ENCODE measurements around the gene INSYN2B.

INSYN2B gene

DNA sequence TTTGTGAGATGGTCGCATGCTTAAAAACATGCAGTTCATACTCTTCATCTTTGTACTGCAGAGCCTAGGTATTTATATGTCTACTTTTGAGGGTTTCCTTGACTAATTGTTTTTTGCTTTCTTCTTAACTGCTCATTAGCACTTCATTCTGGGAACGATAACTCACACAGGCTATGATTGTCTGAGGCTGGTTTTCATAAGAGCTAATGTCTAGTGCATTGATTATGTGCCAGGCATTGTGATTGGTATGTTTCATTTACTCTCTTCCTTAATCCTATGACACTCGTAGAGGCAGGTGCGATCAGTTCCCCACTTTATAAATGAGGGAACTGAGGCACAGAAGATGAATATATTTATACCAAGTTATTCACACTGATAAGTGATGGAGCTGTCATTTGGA is 93.6 kb downstream of the INSYN2B start:
- no peak for DNase-seq (ENCODE audit: low read depth)

- no peak for DNase-seq (ENCODE audit: low read depth)
Observed at GRCh38 chr5:169886033-169886432, 94.3 kb downstream of the INSYN2B start.

GRCh38 chr5:169881702-169882303 is 98.5 kb downstream of the INSYN2B start:
- no peak for DNase-seq (ENCODE audit: low read depth)

DNA sequence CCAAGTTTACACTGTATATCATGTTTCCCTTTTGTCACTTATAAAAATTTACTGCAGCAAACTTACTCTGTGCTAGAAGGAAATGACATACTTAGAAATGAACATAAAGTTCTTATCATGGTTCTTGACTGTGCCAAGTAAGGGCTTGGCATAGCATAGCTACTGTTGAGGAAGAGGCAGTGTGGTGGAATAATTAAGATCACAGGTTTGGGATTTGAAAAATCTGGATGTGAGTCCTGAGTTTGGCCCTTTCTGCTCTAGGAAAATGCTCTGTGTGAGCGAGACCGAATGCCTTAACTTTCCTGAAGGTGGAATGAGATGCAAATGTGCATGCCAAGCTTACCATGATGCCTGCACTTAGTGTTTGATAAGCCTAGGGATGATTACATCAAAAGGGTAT is 99.5 kb downstream of the INSYN2B start:
- DNase-seq (ENCODE audit: low read depth), result no peak

DNA sequence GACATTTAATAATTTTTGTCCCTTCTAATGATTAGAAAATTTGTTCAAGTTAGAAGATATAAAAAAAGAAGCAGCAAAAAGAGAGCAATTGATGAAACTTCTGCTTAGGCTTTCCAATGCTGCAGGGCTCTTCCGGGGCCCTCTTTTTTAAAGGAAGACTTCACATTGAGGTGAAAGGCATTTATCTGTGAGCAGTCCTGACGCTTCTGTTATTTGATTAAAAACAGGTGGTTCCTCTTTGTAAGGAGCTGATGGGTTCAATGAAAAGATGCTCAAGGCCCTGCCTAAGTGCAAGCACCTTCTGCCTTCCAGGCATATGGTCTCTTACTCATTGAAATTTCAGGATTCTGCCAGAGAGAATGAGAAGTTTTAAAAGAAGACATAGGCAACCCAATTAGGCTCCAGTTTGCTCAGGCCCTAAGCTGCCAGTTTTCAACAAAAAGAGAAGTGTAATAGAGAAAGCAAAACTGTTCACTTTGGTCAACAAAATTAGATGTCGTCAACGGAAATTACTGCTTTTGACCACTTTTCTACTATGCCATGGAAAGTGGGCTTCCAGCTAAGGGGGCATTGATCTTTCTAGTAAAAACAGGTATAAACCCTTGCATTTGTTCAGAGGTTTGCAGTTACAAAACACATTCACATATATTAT is 100.2 kb downstream of the INSYN2B start:
- no peak for DNase-seq (ENCODE audit: low read depth)

DNA sequence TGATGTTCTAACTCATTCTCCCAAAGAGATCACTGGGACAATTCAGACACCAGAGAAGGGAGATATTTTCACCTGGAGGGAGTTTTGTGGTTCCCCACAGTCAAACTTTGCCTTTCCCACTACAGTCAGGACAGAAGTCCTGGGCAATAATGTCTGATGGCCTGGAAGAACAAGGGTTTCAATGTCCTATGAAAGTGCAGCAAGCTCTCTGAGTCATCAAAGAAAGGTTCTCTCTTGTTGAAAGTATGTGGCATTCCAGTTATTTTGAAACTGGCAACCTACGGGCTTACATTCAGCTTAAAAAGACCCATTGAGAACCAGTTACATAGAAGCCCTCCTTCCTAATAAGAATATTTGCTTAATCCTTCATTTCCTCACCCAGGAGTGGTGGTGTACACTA is 103.9 kb downstream of the INSYN2B start:
- peak; percentile 24 for DNase-seq (ENCODE audit: low read depth)

DNA sequence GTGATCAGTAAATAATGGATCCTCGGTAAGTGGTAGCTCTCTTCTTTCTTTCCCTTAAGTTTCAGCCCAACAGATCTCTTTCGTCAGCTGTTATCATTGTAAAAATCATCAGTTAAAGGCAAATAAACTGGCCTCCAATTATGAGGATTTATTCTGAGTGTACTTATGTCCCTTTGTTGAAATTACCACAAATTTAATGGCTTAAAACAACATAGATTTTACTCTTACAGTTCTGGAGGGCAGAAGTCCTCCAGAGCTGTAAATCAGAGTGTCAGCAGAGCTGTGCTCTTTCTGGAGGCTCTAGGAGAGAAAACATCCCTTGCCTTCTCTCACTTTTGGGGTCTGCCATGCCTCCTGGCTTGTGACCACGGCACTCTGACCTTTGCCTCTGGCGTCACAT is 104.6 kb downstream of the INSYN2B start:
- no peak for DNase-seq (ENCODE audit: low read depth)

DNA sequence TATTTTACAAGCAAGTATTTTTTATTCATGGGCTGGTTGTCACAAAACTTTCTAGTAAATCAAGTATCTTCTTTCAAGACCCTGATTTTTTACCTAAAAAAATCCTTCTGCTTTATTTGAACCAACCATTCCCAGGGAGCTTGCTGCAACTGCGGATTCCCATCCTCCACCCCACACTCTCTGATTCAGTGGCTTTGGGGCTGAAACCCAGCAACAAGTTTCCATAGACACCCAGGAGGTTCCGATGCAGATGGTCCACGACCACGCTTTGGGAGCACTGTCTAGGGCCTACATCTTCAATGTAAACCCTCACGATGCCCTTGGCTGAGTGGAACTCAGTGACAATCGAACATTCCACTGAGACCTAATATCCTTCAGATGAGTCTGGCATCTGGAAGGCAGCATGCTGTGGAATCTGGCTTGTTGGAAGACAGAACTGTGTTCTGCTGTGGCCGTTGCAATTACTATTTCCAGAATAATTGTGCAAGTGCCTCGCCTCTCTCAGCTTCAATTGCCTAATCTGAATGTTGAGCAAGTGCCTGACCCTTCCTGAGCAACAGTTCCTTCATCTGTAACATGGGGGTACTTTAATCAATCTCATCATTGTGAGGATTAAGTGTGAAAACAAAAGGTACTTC is 105.1 kb downstream of the INSYN2B start:
- DNase-seq (ENCODE audit: low read depth), result no peak

- no peak for DNase-seq (ENCODE audit: low read depth)
Observed at GRCh38 chr5:169874621-169875020, 105.7 kb downstream of the INSYN2B start.

DNA sequence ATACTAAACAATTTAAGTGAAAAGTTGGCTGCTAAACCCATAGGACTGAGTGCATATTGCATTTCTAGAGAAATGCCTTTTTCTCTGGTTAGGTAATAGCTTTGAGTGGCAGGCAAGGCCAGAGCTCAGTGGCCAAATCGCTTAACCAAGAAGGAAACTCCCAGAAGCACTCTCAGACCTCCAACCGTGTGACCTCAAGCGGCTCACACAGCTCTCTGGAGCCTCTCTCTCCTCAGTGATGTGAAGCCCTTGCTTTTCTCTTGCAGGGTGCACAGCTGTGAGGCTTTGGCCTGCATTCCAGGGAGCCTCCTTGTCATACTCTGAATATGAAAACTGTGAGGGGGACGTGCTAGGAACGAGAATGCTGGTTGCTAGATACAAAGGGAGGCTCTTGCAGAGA is 106.7 kb downstream of the INSYN2B start:
- no peak for DNase-seq (ENCODE audit: low read depth)

GRCh38 chr5:169871826-169872490 is 108.3 kb downstream of the INSYN2B start:
- DNase-seq (ENCODE audit: low read depth), result no peak

- no peak for DNase-seq (ENCODE audit: low read depth)
Observed at GRCh38 chr5:169870211-169870610, 110.1 kb downstream of the INSYN2B start.

- DNase-seq (ENCODE audit: low read depth), result no peak
Observed at GRCh38 chr5:169869066-169869465, 111.2 kb downstream of the INSYN2B start.

- no peak for DNase-seq (ENCODE audit: low read depth)
Observed at GRCh38 chr5:169867347-169867746, 112.9 kb downstream of the INSYN2B start.

DNA sequence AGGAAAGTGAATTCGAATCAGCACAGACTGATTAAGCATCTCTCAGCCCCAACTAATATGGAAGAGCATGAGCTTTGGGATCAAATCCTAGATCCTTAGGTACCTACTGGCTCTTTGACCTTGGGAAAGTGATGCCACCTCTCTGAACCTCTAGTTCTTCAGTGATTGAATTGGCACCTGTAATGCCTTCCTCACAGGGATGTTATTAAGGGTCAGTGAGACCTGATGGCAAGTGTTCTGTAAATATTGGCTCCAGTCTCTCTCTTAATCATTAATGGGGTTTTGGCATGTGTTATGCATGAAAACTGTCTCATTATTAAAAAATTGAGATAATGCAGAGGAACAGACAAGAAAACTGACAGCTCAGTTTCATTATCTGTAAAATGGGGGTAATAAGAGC is 115.8 kb downstream of the INSYN2B start:
- DNase-seq (ENCODE audit: low read depth), result no peak

- DNase-seq (ENCODE audit: low read depth), result no peak
Observed at GRCh38 chr5:169862391-169862811, 117.9 kb downstream of the INSYN2B start.

GRCh38 chr5:169861934-169862333 is 118.4 kb downstream of the INSYN2B start:
- peak; percentile 80 for DNase-seq (ENCODE audit: low read depth)

DNA sequence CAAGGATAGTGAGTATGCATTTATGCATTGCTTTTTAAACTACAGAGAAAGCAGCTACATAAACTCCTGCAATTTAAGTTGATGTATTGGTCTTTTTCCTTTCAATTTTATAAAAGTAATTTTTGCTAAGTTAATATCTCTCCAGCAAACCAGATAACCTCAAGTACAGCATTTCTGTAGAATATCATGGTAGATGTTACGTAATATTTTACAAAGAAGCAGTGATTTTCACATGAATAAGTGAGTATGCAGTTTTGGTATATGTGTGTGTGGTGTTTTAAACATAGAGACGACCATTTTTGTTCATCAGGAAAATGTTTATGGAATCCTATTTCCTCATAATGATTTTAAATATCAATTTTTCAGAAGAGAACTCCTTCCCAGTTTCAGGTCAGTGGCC is 118.9 kb downstream of the INSYN2B start:
- no peak for DNase-seq (ENCODE audit: low read depth)

GRCh38 chr5:169860585-169860984 is 119.7 kb downstream of the INSYN2B start:
- DNase-seq (ENCODE audit: low read depth), result no peak

- DNase-seq (ENCODE audit: low read depth), result peak; percentile 90
Observed at GRCh38 chr5:169856571-169856970, 123.7 kb downstream of the INSYN2B start.

DNA sequence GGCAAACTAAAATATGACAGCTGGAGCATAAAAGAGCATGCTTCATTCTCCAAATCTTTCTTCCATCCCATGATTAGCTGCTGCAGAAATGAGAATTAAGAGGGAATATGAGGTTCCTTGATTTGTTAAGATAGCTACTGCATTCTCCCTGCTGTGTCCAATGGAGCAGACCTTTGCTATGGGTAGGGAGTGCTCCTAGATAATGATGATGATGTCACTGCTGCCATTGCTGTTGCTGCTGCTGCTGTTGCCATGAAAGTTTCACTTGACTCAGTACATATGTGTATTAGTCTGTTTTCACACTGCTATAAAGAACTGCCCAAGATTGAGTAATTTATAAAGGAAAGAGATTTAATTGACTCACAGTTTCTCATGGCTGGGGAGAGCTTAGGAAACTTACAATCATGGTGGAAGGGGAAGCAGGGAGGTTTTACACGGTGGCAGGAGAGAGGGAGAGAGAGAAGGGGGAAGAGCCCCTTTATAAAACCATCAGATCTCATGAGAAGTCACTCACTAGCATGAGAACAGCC is 128.9 kb downstream of the INSYN2B start:
- DNase-seq (ENCODE audit: low read depth), result no peak

DNA sequence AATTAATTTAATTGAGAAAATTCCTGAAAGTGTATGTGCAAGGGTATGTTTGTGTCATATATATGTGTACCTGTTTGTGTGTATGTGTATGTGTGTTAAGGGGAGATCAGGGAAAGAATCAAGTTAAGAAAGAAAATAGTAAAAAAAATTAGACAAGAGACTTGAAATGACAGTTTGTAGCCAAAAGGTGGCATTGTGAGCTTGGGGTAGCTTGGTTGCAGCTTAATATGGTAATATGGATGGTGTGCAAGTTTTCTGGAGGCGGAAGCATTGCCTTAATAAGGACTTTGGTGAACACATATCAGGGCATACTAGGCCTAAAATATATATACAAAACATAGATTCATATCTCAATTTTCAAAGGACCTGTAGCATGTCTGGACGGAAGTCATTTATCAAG is 129.9 kb downstream of the INSYN2B start:
- no peak for DNase-seq (ENCODE audit: low read depth)

GRCh38 chr5:169848792-169849191 is 131.5 kb downstream of the INSYN2B start:
- DNase-seq (ENCODE audit: low read depth), result no peak
